IPS-NIHi7 (cell line): Measurements from ENCODE around the gene HTR1B.

ENCODE experiments used
- DNase-seq: peaks from one replicate; pipeline ENCODE4 v3.0.0; 2012; ENCODE audit warnings: mixed read lengths; ENCODE audit errors: extremely low spot score

Gene HTR1B

DNA sequence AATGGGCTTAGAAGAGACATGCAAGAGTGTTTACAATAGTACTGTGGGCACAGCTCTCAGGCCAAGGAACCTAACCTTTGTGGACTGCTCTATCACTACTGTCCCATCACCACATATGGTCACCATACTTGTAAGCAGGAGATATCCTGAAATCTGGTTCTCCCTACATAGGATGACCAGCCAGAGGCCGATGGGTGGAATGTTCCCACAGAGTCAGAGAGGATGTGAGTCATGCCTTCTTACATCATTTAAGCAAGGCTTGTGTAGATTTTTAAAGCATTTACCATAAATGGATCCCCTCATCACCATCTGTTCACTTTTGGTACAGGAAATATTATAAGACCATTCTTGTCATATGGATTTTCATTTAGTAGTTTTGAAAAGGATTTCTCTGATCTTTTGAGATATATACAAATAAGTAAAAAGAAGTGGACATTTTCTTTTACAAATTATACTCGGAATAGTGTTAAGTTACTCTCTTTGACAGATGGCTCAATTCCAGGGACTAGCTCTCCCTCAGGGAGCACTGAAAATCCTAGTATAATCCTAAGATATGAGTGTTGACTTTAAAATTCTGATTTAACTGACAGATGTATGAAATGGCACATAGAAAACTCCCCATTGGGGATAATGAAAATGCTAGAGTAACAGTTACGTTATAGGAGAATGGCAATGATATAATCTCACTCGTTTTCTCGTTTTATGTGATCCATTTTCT, 6.6 kb downstream of the HTR1B start:
- peak; percentile 23 for DNase-seq

DNA sequence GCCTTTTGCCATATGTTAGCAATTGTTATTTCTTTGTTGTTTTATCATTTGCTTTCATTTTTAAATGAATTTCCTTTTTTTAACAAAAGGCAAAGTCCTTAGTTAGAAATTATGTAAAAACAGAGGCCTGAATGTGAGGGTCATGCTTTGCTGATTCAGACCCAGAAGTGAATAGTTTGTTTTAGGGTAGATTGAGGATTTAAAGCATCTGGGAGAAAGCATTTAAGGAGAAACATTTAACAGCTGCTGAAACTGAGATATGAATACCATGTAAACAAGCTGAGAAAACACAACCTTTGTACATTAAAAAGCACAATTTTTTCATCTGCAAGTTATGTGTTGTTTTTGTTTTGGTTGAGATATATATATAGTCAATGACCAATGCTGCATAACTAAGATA, 8.0 kb downstream of the HTR1B start:
- no peak for DNase-seq

- no peak for DNase-seq
Observed at GRCh38 chr6:77454386-77454785, 8.9 kb downstream of the HTR1B start.

DNA sequence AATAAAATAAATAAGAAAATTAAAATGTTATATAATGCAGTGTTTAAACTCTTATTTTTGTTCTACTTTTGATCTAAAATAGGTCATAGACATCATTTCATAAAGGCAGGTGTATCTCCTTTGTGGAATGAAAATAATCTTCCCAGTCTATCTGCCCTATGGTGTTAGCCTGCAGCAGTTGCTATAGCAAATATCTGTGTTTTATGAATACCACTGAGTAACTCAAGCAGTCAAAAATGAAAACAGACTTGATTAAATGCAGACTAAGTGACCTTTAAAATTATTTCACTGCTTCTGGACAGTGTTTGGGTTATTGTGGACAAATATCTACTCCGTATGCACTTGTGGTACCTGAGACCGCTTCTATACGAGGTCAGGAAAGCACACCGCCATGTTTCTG, 11.8 kb downstream of the HTR1B start:
- DNase-seq: no peak

- no peak for DNase-seq
Observed at GRCh38 chr6:77450924-77451323, 12.4 kb downstream of the HTR1B start.

DNA sequence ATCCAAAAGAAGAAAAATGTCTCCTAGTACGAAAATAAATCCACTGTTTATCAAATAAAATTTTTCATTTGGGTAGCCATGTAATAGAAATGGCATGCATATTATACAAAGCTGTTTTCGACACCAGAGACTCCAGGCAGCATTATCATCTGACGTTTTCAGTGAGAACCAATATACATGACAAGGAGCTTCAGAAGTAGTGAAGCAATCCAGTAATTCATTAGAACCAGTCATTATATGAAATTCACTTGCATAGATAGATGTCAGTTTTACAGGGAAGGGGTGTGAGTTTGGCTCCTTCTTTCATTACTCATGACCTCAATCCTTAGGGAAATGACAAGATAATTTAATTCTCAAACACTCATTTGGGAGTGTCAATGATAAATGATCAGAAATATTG, 14.7 kb downstream of the HTR1B start:
- DNase-seq: no peak

DNA sequence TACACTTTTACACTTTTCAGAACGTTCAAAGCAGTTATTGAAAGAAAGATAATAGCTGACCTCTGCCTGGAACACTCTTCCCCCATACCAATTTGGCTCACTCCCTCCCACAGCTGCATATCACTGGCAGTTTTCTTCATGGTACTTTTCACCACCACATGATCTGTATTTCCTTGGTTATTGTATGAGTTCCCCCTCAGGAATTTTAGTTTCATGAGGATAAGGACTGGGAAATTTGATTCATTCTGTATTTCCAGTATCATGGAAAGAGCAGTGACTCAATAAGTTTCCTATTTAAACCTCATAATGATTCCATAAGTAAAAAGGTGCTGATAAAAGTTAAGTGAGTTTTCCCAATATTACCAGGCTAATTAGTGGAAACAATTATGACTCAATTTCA, 16.0 kb downstream of the HTR1B start:
- no peak for DNase-seq

- DNase-seq: no peak
Observed at GRCh38 chr6:77446249-77446648, 17.0 kb downstream of the HTR1B start.

DNA sequence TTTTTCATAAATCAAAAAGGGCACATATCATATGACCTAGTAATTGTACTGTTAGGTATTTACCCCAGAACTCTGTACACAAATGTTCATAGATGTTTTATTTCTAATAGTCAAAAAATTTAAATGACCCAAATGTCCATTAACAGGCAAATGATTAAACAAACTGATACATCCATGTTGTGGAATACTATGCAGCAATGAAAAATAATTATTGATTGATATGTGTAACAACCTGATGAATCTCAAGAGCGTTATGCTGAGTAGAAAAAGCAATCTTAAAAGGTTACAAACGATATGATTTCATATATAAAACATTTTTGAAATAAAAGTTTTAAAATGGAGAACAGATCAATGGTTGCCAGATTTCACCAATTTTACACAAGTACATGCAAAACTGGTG, 18.1 kb downstream of the HTR1B start:
- no peak for DNase-seq

DNA sequence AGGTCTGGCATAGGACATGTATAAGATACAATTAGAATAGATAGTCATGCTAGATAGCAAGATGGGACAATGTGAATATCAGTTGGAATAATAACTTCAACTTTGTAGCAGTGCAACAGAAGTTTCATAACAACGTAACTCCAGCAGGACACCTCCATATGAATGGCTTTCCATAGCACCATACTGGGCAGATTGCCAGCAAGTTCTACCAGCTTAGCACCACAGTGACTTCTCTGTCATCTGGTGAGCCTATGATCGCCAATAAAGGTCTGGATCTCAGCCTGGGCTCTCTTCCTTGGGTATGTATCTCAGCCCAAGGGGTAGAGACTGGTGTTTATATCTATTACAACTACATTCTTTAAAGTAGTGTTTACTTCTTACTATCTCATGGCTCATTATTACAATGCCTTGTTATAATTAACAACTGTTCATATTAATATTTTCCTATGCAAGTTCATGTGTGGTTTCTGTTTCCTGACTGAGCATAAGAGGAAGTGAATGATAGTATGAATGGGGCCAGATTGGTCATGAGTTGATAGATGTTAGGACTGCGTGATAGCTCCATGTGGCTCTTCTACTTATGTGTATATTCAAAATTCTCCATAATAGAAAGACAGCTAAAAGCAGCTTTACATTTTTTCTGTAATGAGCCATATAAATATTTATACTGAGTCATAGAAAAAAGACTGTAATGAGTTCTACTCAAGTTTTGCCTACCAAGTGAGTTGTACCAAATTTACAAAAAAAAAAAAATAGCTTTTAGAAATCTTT, 22.9 kb downstream of the HTR1B start:
- DNase-seq: no peak

- no peak for DNase-seq
Observed at GRCh38 chr6:77433888-77434287, 29.4 kb downstream of the HTR1B start.

GRCh38 chr6:77430504-77430903, 32.8 kb downstream of the HTR1B start:
- no peak for DNase-seq

- DNase-seq: no peak
Observed at GRCh38 chr6:77425671-77426070, 37.6 kb downstream of the HTR1B start.

DNA sequence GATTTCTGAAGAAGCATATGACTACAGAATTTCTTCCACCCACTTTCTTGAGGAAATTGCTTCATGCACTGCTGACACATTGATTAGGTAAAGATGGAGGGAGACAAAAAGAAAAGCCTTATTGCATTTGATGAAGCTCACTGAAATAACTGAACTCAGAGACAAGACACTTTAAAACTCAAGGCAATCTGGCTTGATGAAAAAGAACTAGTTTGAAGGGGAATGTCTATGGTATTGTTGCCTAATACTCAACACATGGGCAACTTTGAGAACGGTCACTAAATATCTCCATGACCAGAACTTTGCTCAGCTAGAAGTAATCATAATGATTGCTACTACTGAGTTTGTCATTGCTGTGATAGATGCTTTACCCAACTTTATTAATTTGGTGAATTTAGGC, 38.1 kb downstream of the HTR1B start:
- no peak for DNase-seq

GRCh38 chr6:77424761-77425160, 38.5 kb downstream of the HTR1B start:
- no peak for DNase-seq

DNA sequence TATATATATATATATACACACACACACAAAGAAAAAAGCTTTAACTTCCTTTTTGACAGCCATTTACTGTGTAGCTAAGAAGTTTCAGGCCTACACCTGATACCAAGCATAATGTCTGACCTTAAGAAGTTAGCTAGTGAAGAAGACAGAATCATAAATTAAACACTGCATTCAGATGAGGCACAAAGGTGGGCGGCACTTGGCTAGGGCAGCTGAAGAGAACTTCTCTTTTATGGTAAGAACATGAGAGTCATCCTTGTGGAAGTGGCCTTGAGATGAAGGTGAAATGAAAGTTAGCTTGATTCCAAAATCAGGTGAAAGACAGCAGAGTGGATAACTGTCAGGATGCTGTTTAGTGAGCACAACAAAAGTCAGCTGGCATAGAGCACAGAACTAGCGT, 46.5 kb downstream of the HTR1B start:
- DNase-seq: no peak

DNA sequence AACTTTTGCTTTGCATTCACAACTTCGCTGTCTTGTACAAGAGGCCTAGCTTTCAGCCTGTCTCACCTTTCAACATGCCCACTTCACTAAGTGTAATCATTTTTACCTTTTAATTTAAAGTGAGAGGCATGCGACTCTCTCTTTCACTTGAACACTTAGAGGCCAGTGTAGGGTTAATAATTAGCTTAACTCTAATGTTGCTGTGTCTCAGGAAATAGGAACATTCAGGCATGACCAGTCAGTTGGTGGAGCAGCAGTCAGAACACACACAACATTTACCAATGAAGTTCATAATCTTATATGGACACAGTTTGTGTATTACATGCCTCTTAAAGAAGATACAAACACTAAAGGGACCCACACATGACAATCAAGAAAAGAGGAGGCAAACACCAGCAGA, 47.6 kb downstream of the HTR1B start:
- no peak for DNase-seq
